GM10266 (cell line): ENCODE data around the gene CCL4L2.
A peak's percentile ranks its signal among the peaks of the same experiment; 100 is the strongest.
"Not testable (repeated sequence)": the region's sequence is repeated elsewhere in the genome, so short reads cannot be mapped to it uniquely, and the experiment has no call there.

Source experiments
- DNase-seq: peaks from one replicate; pipeline ENCODE4 v3.0.0; 2012; ENCODE audit errors: extremely low spot score
- CTCF ChIP-seq: IDR thresholded peaks from 2 replicates; pipeline ENCODE4 v1.5.1; 2012; ENCODE audit warnings: mild to moderate bottlenecking, low read depth; ENCODE audit not compliant: control insufficient read depth, insufficient read depth; ENCODE audit errors: missing control alignments

CCL4L2 gene

GRCh38 chr17:36212272-36212605, 1.4 kb downstream of the CCL4L2 start:
- no peak for TF ChIP-seq CTCF
- no peak for DNase-seq

- DNase-seq: no peak
- no peak for TF ChIP-seq CTCF
Measured at GRCh38 chr17:36212966-36213365, 2.1 kb downstream of the CCL4L2 start.

GRCh38 chr17:36213695-36214094, 2.8 kb downstream of the CCL4L2 start:
- no peak for DNase-seq
- no peak for TF ChIP-seq CTCF

- no peak for TF ChIP-seq CTCF
- no peak for DNase-seq
Measured at GRCh38 chr17:36214918-36215317, 4.1 kb downstream of the CCL4L2 start.

- DNase-seq: not testable (repeated sequence)
Measured at GRCh38 chr17:36215406-36216308, 4.8 kb downstream of the CCL4L2 start.

GRCh38 chr17:36219556-36219955, 8.7 kb downstream of the CCL4L2 start:
- not testable (repeated sequence) for DNase-seq

- not testable (repeated sequence) for DNase-seq
Measured at GRCh38 chr17:36220737-36221580, 10.1 kb downstream of the CCL4L2 start.

GRCh38 chr17:36221581-36222100, 10.8 kb downstream of the CCL4L2 start:
- DNase-seq: not testable (repeated sequence)

GRCh38 chr17:36222967-36223366, 12.1 kb downstream of the CCL4L2 start:
- DNase-seq: not testable (repeated sequence)

- DNase-seq: not testable (repeated sequence)
- TF ChIP-seq CTCF: peak; percentile 23
Measured at GRCh38 chr17:36229644-36230043, 18.8 kb downstream of the CCL4L2 start.

- not testable (repeated sequence) for DNase-seq
Measured at GRCh38 chr17:36242046-36242445, 31.2 kb downstream of the CCL4L2 start.
